ENCODE results near the gene C3orf80.

DNA sequence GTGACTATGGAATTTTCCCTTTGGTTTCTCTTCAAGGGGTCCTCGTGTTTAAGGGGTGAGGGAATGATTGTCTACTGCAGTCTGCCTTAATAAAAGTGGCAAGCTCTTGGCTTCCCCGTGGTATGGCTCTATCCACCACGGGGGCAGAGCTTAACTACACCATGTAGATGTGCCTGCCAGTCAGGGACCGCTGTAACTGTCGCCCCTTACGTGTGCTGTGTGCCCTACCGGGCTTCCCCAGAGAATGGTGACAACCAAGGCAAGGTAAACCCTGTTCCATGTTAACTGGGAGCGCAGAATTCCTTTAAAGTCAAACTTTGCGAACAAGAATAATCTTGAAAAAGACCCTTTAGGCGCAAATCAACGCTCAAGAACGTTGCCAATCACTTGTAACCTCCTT, 966 bp upstream of the C3orf80 start:
- no peak for TF ChIP-seq GATA3 (IDR thresholded peaks at IDR 0.05; ENCODE audit: low read depth, low read length)
- TF ChIP-seq GATA2 (IDR thresholded peaks at IDR 0.05; ENCODE audit: low read depth, low read length), result no peak

All from SH-SY5Y (cell line).